Activated B cell treated with CpG ODN at 0.5 μM for 24 hours (primary cell): ENCODE measurements around the gene WDR26. TPM values are rescaled to one million over a fixed set of nuclear protein-coding genes. Genes with fewer than 3 reads are reported as not detected.
"Not testable (repeated sequence)": the region's sequence is repeated elsewhere in the genome, so short reads cannot be mapped to it uniquely, and the experiment has no call there.

Source experiments
- ATAC-seq: fragments of 200-7000 bp; cut with Tn5 transposase; one replicate; pipeline ENCODE4 v1.10.0; 2021; ENCODE audit warnings: low read depth, mild to moderate bottlenecking, moderate library complexity
- CTCF ChIA-PET: fragments of 350-600 bp; sonication (Branson Sonifier 250); formaldehyde crosslinking; loops from one replicate; lab custom pipeline; 2021; ENCODE audit warnings: antibody characterized with exemption; lab: Charles Lee
- POLR2A ChIA-PET: fragments of 350-600 bp; sonication (Branson Sonifier 250); formaldehyde crosslinking; loops from one replicate; lab custom pipeline; 2021; ENCODE audit warnings: antibody characterized with exemption; lab: Charles Lee
- DNase-seq: peaks from one replicate; pipeline ENCODE4 v3.0.0; 2022
- H3K27ac Mint-ChIP-seq: one replicate; pipeline ENCODE4 v1.8.0; 2020; ENCODE audit warnings: mixed read lengths
- H3K27me3 Mint-ChIP-seq: one replicate; pipeline ENCODE4 v1.8.0; 2021; ENCODE audit warnings: mixed read lengths
- H3K36me3 Mint-ChIP-seq: one replicate; pipeline ENCODE4 v1.8.0; 2021; ENCODE audit warnings: low read depth, mixed read lengths
- H3K4me1 Mint-ChIP-seq: one replicate; pipeline ENCODE4 v1.8.0; 2021; ENCODE audit warnings: mixed read lengths
- H3K4me3 Mint-ChIP-seq: one replicate; pipeline ENCODE4 v1.8.0; 2020; ENCODE audit warnings: mild to moderate bottlenecking, mixed read lengths
- H3K9me3 Mint-ChIP-seq: one replicate; pipeline ENCODE4 v1.8.0; 2020; ENCODE audit warnings: mixed read lengths
- CTCF ChIP-seq: fragments of 200-600 bp; IDR thresholded peaks from one replicate; pipeline ENCODE4 v1.8.0; 2022; ENCODE audit warnings: antibody characterized with exemption, mild to moderate bottlenecking
- intact Hi-C: fragments of 100-400 bp; cut with micrococcal nuclease; formaldehyde crosslinking; loops from one replicate; pipeline ENCODE4 v1.15.1; 2024
- total RNA-seq: library from RNA; stranded (reverse); gene quantifications from 2 replicates; pipeline ENCODE4 v1.2.3, GENCODE V29; 2022

WDR26 gene
- total RNA-seq, 1 donor from 2014 or later = 91.3 TPM

GRCh38 chr1:224348137-224348536, 86.5 kb downstream of the WDR26 start:
- no peak overlapping the region for H3K27ac Mint-ChIP-seq

GRCh38 chr1:224343679-224344078, 90.9 kb downstream of the WDR26 start:
- H3K27ac Mint-ChIP-seq = no peak overlapping the region
- no peak for ATAC-seq
- intact Hi-C loops = no loop called here
- no peak for TF ChIP-seq CTCF
- H3K4me3 Mint-ChIP-seq = no peak overlapping the region
- peaks cover 5% of the 10 kb centered on the region for H3K4me1 Mint-ChIP-seq
- peaks cover 19% of the 10 kb centered on the region for H3K27me3 Mint-ChIP-seq
- H3K9me3 Mint-ChIP-seq = peaks cover 6% of the 10 kb centered on the region
- H3K36me3 Mint-ChIP-seq = no peaks in the 10 kb centered on the region
- ChIA-PET POLR2A (no interaction called here), CTCF (interaction anchor here (1.0 kb wide), 1 partner anchor 11 kb away, joined by 3 read pairs; no protein-coding TSS in a partner anchor)
- no peak for DNase-seq

More at GRCh38 chr1:224348137-224348536, 86.5 kb downstream of the WDR26 start:
- CTCF ChIA-PET = no interaction called here
- ATAC-seq = no peak
- no peak for TF ChIP-seq CTCF
- intact Hi-C loops = no loop called here
- Mint-ChIP-seq H3K4me3 (no peak overlapping the region), H3K27me3 (peaks cover 7% of the 10 kb centered on the region), H3K36me3 (no peaks in the 10 kb centered on the region), H3K9me3 (peaks cover 3% of the 10 kb centered on the region), H3K4me1 (no peaks in the 10 kb centered on the region)
- POLR2A ChIA-PET = no interaction called here
- DNase-seq = no peak

GRCh38 chr1:224340453-224341384, 93.9 kb downstream of the WDR26 start:
- POLR2A ChIA-PET, H3K4me1 Mint-ChIP-seq, intact Hi-C loops, H3K36me3 Mint-ChIP-seq, H3K27ac Mint-ChIP-seq, DNase-seq, H3K9me3 Mint-ChIP-seq, ATAC-seq, CTCF ChIA-PET: not testable (repeated sequence)
- Mint-ChIP-seq H3K4me3 (peak overlapping the region; percentile 63), H3K27me3 (peaks cover 14% of the 10 kb centered on the region)

- Mint-ChIP-seq H3K4me3 (no peak overlapping the region), H3K4me1 (peaks cover 5% of the 10 kb centered on the region), H3K27me3 (peaks cover 14% of the 10 kb centered on the region), H3K9me3 (peaks cover 9% of the 10 kb centered on the region), H3K27ac (no peak overlapping the region), H3K36me3 (no peaks in the 10 kb centered on the region)
- TF ChIP-seq CTCF = no peak
- no peak for ATAC-seq
- intact Hi-C loops = loop anchor here (10.0 kb wide), 1 partner anchor 495 kb away; the partner anchor contains the start of gene TP53BP2
- CTCF ChIA-PET = no interaction called here
- no peak for DNase-seq
- POLR2A ChIA-PET = no interaction called here
Measured at GRCh38 chr1:224339442-224340033, 95.1 kb downstream of the WDR26 start.

- ATAC-seq (no peak), DNase-seq (no peak)
- H3K4me3 Mint-ChIP-seq = no peak overlapping the region
- no peaks in the 10 kb centered on the region for H3K36me3 Mint-ChIP-seq
- H3K27me3 Mint-ChIP-seq = peaks cover 14% of the 10 kb centered on the region
- H3K27ac Mint-ChIP-seq = no peak overlapping the region
- intact Hi-C loops = loop anchor here (10.0 kb wide), 1 partner anchor 493 kb away; the partner anchor contains the start of gene TP53BP2
- H3K4me1 Mint-ChIP-seq = peaks cover 16% of the 10 kb centered on the region
- ChIA-PET POLR2A (no interaction called here), CTCF (no interaction called here)
- peaks cover 6% of the 10 kb centered on the region for H3K9me3 Mint-ChIP-seq
- TF ChIP-seq CTCF = no peak
Measured at GRCh38 chr1:224338150-224338838, 96.3 kb downstream of the WDR26 start.

Other genes with a start within 250 kb of the WDR26 start
- 43.7 and 44.4 TPM in 2 replicates for gene NVL, start 104.6 kb downstream of the WDR26 start, total RNA-seq
- 16.2 and 21.0 TPM in 2 replicates for gene CNIH4, start 77.9 kb downstream of the WDR26 start, total RNA-seq
- 1.8 and 2.3 TPM in 2 replicates for gene CNIH3, start 181.5 kb upstream of the WDR26 start, total RNA-seq